Nephron (organoid): ENCODE data around the gene PAX5.
A peak's percentile ranks its signal among the peaks of the same experiment; 100 is the strongest.
"Not testable (repeated sequence)": the region's sequence is repeated elsewhere in the genome, so short reads cannot be mapped to it uniquely, and the experiment has no call there.

Source experiments
- H3K27ac Mint-ChIP-seq, 3 experiments: 2 replicates each; pipeline ENCODE4 v1.8.0; 2020; ENCODE audit warnings: mixed read lengths in 3 of 3, mild to moderate bottlenecking in 2 of 3, moderate library complexity in 1 of 3
- H3K27me3 Mint-ChIP-seq: 2 replicates; pipeline ENCODE4 v1.8.0; 2021; ENCODE audit warnings: low read depth, mild to moderate bottlenecking, moderate library complexity, mixed read lengths
- H3K36me3 Mint-ChIP-seq: 2 replicates; pipeline ENCODE4 v1.8.0; 2020; ENCODE audit warnings: low read depth, mixed read lengths
- H3K4me1 Mint-ChIP-seq: 2 replicates; pipeline ENCODE4 v1.8.0; 2020; ENCODE audit warnings: mixed read lengths
- H3K4me3 Mint-ChIP-seq, 3 experiments: 2 replicates each; pipeline ENCODE4 v1.8.0; 2020; ENCODE audit warnings: mild to moderate bottlenecking in 3 of 3, mixed read lengths in 3 of 3, moderate library complexity in 2 of 3
- H3K9me3 Mint-ChIP-seq: 2 replicates; pipeline ENCODE4 v1.8.0; 2020; ENCODE audit warnings: mixed read lengths
- TF ChIP-seq, protein P1 (sequence below), 3 experiments: fragments of 200-600 bp; sonication (generic); IDR thresholded peaks; one replicate each; pipeline ENCODE4 v1.5.0; 2021; ENCODE audit warnings: antibody characterized with exemption in 3 of 3; ENCODE audit not compliant: unreplicated experiment in 3 of 3

Gene PAX5

DNA sequence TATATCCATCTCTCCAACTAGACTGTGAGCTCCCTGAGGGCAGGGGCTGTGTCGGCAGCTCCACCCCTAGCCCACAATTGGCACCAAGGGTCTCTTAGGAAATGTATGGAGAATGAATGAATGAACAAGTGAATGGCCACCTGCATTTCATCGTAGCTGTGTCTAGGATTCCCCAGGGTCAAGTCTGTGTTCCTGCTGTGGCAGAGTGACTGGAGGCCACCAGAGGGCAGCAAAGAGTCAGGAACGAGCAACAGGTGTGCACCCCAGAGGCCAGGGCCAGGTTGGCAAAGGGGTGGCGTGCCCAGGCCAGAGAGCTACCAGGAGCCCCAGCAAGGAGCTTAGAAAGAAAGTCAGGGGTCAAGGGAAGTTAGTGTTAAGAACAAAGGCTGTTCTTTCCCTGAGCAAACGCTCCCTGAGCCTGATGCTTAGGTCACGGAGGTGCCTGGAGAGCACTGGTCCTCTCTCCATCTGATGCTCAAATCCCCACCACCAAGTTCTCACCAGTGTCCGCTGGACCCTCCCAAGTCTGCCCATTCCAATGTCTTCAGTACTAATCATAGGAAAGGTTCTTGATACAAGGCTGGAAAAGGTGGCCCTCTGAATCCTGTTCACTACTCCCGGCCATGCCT lies 160.7 kb downstream of the PAX5 start:
- H3K27me3 Mint-ChIP-seq, result peaks cover 76% of the 10 kb centered on the region
- TF ChIP-seq, protein P1, sequence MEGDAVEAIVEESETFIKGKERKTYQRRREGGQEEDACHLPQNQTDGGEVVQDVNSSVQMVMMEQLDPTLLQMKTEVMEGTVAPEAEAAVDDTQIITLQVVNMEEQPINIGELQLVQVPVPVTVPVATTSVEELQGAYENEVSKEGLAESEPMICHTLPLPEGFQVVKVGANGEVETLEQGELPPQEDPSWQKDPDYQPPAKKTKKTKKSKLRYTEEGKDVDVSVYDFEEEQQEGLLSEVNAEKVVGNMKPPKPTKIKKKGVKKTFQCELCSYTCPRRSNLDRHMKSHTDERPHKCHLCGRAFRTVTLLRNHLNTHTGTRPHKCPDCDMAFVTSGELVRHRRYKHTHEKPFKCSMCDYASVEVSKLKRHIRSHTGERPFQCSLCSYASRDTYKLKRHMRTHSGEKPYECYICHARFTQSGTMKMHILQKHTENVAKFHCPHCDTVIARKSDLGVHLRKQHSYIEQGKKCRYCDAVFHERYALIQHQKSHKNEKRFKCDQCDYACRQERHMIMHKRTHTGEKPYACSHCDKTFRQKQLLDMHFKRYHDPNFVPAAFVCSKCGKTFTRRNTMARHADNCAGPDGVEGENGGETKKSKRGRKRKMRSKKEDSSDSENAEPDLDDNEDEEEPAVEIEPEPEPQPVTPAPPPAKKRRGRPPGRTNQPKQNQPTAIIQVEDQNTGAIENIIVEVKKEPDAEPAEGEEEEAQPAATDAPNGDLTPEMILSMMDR (IDR thresholded peaks at IDR 0.05; ENCODE audit: unreplicated experiment in 3 of 3), result peak; percentile 87 to 89 (median 89)
- H3K36me3 Mint-ChIP-seq, result no peaks in the 10 kb centered on the region
- peaks cover 7% of the 10 kb centered on the region for H3K9me3 Mint-ChIP-seq
- no peak overlapping the region for H3K27ac Mint-ChIP-seq
- H3K4me1 Mint-ChIP-seq, result no peaks in the 10 kb centered on the region
- no peak overlapping the region for H3K4me3 Mint-ChIP-seq

DNA sequence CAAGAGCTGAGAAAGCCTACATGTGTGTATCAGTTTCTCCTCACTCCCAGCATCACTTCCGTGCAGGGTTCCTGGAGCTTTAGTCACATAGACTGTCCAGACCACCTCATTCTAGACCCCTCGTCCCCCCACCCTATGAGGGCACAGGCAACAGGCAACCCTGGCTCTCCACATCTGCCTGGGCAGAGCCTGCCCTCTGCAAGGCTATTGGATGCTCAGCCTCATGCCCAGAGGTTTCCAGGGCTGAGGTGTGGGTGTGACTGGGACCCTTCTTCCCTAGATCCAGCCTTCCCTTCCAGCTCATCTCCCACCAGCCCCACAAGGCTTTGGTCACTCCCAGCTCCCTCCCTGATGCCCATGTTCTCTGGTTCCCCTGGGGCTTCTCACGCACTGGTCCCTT lies 161.4 kb downstream of the PAX5 start:
- Mint-ChIP-seq H3K27me3 (peaks cover 77% of the 10 kb centered on the region), H3K4me3 (no peak overlapping the region), H3K4me1 (no peaks in the 10 kb centered on the region), H3K36me3 (no peaks in the 10 kb centered on the region), H3K9me3 (peaks cover 7% of the 10 kb centered on the region), H3K27ac (no peak overlapping the region)
- TF ChIP-seq, protein P1 (IDR thresholded peaks at IDR 0.05; ENCODE audit: unreplicated experiment in 3 of 3), result no peak

DNA sequence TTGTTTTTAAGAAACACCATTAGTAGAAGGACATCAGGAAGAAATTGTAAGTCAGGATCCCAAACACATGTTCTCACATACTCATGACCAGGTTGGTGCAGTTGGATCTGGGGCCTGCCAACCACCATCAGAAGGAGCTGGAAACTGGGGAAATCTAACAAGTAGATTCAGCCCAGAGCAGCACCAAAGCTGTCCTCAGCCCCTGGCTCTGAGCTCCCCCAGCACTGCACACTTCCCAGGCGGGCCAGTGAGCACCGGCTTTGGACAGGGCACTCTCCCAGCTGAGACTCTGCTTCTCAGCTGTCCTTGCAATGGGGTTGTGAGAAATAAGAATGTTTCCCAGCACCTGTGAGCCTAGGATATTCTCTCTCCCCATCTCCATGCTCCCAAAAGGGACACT lies 162.5 kb downstream of the PAX5 start:
- Mint-ChIP-seq H3K4me1 (no peaks in the 10 kb centered on the region), H3K9me3 (peaks cover 7% of the 10 kb centered on the region), H3K27ac (no peak overlapping the region), H3K27me3 (peaks cover 81% of the 10 kb centered on the region), H3K4me3 (no peak overlapping the region), H3K36me3 (no peaks in the 10 kb centered on the region)
- TF ChIP-seq, protein P1 (IDR thresholded peaks at IDR 0.05; ENCODE audit: unreplicated experiment in 3 of 3), result no peak

DNA sequence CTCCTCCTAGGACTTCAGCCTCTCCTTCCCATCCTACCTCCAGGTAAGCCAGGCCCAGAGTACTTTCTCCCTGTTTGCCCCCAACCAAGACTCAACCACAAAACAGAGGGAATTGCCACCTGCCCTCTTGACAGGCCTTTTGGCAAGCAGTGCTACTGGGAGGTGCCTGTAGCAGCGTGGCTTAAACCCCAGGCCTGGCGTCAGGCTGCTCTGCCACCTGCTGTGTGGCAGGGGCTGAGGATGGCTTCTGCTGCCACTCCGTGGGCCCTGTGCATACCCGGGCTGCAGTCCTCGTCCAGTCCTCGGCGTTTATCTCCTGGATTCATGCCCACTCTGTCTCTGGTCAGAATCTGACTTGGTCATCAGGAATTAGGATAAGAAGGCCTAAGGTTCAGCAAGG lies 163.1 kb downstream of the PAX5 start:
- peaks cover 7% of the 10 kb centered on the region for H3K9me3 Mint-ChIP-seq
- TF ChIP-seq, protein P1 (IDR thresholded peaks at IDR 0.05; ENCODE audit: unreplicated experiment in 3 of 3), result no peak

DNA sequence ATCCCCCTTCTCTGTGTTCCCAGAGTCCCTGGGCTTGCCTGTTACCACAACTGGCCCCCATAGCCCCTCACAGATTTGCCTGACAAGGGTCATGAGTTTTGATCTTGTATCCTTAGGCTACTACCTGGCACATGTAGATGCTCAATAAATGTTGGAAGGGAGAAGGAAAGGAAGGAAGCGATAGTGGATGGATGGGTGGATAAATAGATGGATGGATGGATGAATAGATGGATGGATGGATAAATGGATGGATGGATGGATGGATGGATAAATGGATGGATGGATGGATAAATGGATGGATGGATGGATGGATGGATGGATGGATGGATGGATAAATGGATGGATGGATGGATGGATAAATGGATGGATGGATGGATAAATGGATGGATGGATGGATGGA lies 164.5 kb downstream of the PAX5 start:
- H3K9me3 Mint-ChIP-seq, H3K4me1 Mint-ChIP-seq, H3K27ac Mint-ChIP-seq, H3K4me3 Mint-ChIP-seq, H3K36me3 Mint-ChIP-seq: not testable (repeated sequence)
- peaks cover 86% of the 10 kb centered on the region for H3K27me3 Mint-ChIP-seq

More for the DNA sequence above, 163.1 kb downstream of the PAX5 start:
- Mint-ChIP-seq H3K4me3 (no peak overlapping the region), H3K4me1 (no peaks in the 10 kb centered on the region), H3K27ac (no peak overlapping the region), H3K27me3 (peaks cover 81% of the 10 kb centered on the region), H3K36me3 (no peaks in the 10 kb centered on the region)

DNA sequence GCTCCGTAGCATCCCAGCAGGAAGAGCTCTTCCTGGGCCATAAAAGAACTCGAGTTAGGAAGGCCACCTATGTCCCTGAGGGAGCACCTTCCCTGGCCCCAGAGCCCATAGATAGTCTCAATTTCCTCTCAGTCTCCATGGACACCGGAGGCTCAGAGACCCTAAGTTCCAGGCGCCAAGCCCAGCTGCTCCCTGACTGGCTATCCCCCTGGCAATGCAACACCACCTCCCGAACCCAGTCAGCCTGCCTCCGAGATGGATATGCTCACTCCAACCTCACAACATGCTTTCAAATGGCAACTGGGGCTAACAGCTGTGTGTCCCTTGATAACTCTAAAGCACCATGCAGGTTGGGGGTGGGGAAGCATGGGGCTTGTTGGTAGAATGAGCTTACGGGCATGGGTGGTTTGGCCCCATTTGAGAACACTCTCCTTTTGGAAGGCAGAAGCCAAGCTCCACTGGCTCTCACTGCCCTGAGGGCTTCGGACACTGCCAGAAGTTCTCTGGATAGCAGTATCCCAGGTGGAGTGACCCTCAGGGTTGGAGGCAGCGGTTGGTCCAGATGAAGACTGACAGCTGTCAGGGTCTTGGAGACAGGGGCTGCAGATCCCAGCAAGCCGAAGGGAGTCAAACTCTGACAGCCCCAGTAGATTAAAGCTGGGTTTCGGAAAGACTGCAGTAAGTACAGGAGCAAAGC lies 165.3 kb downstream of the PAX5 start:
- no peaks in the 10 kb centered on the region for H3K36me3 Mint-ChIP-seq
- H3K27ac Mint-ChIP-seq, result no peak overlapping the region
- TF ChIP-seq, protein P1 (IDR thresholded peaks at IDR 0.05; ENCODE audit: unreplicated experiment in 3 of 3), result no peak
- no peaks in the 10 kb centered on the region for H3K9me3 Mint-ChIP-seq
- H3K4me1 Mint-ChIP-seq, result no peaks in the 10 kb centered on the region
- peaks cover 84% of the 10 kb centered on the region for H3K27me3 Mint-ChIP-seq
- H3K4me3 Mint-ChIP-seq, result no peak overlapping the region
